GM18508 (cell line): ENCODE data around the gene DNALI1.

Experiments
- ATAC-seq: cut with Tn5 transposase; IDR thresholded peaks from one replicate; pipeline ENCODE4 v1.9.1; 2021; ENCODE audit warnings: moderate number of reproducible peaks; ENCODE audit not compliant: insufficient read depth, unreplicated experiment

The DNALI1 gene

DNA sequence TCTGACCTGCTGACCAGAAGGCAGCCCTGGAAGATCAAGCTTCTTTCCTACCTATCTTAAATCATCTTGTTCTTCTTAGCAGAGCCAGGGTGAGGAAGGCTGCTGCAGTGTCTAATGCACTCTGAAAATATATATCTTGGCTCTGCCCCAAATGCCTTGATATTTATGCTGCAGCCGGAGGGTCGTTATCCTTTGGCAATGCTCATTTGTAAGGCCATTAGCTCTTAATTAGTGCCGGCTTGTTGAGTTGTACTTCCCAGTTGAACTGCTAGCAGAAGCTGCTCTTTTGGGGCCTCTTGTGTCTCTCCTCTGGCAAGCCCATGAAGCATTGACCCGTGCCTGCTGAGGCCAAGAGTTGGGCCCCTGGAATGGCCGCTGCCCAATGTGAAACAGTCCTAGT lies 43.2 kb downstream of the DNALI1 start:
- ATAC-seq: no peak

- no peak for ATAC-seq
These were observed 44.7 kb downstream of the DNALI1 start for GRCh38 chr1:37601441-37601840.

DNA sequence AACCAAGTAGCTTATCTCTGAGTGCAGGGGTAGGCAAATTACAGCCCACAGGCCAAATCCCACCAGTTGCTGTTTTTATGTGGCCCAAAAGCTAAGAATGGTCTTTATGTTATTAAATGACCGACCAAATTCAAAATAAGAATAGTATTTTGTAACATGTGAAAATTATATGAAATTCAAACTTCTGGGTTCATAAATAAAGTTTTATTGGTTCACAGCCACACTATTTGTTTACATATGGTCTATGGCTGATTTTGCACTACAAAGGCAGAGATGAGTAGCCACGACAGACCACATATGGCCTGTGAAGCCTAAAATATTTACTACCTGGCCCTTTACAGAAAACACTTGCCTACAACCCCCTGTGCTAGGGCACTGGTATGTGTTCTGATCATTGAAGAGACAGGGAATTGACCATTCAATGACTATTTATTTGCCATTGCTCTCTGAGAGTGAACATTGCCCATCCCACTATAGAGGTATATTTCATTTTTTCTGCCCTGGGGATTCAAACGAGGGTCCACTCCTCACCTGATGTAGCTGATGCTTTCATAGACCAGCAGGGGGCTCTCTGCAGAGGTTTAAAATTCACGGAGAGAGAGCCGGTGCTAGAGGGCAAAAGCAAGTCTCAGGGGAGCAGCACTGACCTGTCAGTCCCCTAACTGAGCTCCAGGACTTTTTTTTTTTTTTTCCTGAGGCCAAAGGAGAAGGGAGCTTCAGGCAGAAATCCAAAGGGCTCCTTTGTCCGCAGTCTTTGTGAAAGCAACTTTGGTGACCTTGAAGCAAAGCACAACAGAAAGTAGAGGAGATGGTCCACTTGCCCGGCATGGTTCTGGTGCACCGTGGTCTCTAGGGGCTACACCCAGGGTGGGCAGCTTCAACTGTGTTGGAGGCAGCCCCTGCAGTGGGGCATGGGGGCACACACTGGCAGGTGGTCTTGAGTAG lies 46.3 kb downstream of the DNALI1 start:
- ATAC-seq: no peak

GRCh38 chr1:37605061-37605650 lies 48.4 kb downstream of the DNALI1 start:
- ATAC-seq: no peak

DNA sequence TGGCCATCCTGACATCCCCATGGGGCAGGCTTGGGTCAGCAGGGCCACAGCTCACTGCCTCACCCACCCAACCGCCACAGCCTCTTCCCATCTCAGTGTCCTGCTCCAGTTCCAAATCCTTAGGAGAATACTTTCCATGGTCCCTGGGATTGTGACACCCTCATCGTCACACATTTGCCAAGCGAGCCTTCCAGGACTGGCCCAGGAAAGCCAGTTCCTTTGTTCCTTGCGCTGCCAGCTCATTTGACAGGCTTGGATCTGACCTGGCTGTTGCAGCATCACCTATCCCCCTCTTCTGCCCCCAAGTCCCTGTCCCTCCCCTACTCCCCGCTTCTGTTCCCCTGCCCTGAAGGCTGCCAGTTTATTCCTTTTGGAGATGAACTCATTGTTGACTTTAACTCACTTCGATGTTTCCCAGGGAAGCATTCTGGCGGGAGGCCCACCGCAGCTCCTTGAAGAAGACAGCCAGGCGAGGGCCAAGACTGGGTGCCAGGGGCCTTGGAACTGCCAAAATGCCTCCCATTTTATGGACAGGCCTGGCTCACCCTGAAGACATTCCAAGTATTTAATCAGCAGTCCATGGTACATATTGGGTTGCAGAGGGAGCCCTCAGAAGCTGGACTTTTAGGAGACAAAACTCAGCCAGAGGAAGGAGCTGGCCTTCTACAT lies 49.2 kb downstream of the DNALI1 start:
- ATAC-seq: no peak

DNA sequence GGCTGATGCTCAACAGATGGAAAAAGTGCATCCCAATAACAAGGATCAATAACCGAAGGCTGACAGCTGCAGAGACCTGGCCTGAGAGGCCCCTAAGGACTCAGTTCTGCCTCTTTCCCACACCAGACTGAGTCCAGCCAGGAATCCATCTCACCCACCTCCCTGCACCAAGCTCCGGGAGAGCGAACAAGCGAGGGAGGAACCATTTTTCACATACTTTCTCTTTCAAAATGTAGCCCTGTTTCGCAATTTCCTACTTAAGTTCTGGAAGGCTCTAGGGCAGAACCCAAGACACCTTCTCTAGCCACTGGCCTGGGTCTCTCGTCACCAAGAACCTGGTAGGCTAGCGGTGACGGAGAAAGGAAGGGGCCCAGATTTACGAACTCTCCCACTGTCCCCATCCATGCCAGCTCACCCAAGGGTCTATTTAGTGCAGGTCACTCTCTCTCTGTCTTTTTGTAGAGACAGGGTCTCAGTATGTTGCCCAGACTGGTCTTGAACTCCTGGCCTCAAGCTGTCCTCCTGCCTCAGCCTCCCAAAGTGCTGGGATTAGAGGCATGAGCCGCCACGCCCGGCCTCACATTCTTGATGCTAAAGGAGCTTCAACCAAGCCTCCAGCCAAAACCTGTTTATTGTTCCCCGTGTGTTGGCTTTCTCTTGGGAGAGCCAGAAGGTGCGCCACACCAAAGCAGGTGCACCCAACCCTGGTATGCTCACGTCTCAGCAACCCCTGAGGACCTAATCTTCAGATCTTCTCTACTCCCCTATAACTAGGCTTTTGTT lies 49.9 kb downstream of the DNALI1 start:
- no peak for ATAC-seq

DNA sequence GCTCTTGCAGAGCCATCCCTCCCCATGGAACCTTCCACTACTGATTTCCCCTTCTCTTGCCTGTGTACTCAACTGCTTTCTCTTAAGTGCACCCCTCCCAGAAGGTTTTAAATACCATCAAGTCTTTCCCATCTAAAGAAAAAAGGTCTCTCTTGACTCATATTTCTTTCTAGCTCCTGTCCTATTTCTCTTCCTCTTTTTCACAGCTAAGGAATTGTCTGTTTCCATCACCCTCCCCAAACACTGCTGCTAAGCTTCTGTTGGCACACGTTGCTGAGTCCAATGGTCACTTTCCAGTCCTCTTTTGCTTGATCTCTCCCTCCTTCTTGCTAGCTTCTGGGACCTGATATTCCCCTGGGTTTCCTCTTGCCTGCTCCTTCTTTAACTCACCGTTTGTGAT lies 52.3 kb downstream of the DNALI1 start:
- ATAC-seq: no peak

GRCh38 chr1:37609994-37610393 lies 53.3 kb downstream of the DNALI1 start:
- ATAC-seq: no peak

GRCh38 chr1:37612186-37612585 lies 55.4 kb downstream of the DNALI1 start:
- ATAC-seq: no peak

DNA sequence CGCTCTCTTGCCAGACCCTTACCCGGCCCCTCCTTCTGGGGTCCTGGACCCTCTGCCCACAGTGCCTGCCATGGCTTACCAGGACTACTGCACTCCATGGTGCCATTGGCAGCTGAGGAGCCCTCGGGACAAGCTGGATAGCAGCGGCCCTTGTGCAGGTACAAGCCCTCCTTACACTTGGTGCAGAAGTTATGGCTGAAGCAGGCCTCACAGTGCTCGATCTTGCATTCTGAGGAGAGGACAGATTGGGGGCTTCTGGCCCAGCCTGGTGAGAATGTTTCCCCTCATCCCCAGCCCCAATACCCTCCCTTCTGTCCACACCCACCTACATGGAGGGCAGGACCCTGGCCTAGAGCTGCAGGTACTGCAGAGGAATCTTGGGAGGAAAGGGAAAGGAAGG lies 57.4 kb downstream of the DNALI1 start:
- no peak for ATAC-seq

DNA sequence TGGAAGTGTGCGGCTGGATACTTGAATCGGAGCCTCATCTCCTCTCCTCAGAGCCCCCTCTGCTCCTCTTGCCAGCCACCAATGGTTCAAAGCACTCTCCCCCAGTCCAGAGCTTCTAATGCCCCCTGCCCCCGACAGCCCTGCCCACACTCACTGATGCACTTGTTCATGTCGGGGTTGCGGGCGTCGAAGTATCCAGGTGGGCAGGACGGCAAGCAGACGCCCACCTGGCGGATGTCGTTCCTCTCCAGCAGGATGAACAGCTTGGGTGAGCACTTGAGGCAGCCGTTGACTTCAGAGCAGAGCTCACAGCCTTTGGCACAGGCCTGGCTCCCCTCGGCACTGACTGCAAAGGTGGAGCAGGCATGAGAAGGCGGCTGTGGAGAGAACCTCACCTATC lies 59.6 kb downstream of the DNALI1 start:
- no peak for ATAC-seq
